Endothelial cell of umbilical vein (primary cell): ENCODE results near the gene SEMA3E. TPM values are rescaled to one million over a fixed set of nuclear protein-coding genes. Genes with fewer than 3 reads are reported as not detected.

ENCODE experiments used
- BruUV-seq: library from RNA; stranded (reverse); fragments of 400-500 nt; replicated peaks from 2 replicates; lab custom pipeline; 2021; lab: Mats Ljungman, UMichigan
- CTCF ChIA-PET: fragments of 300-600, 350-600 bp; sonication (Branson Sonifier 250); formaldehyde crosslinking; loops from one replicate; lab custom pipeline; 2021; ENCODE audit warnings: antibody characterized with exemption, inconsistent platforms; lab: Charles Lee
- POLR2A ChIA-PET: fragments of 300-600, 350-600 bp; sonication (Branson Sonifier 250); formaldehyde crosslinking; loops from one replicate; lab custom pipeline; 2021; ENCODE audit warnings: antibody characterized with exemption, inconsistent platforms; lab: Charles Lee
- DNase-seq: peaks from one replicate; pipeline ENCODE4 v3.0.0-alpha.2; 2011; ENCODE audit warnings: low read depth, low spot score
- FAIRE-seq: peaks from 2 replicates; lab custom pipeline; 2011; peaks lifted over from hg19 to GRCh38; lab: Jason Lieb, UNC
- H2AFZ ChIP-seq: 2 replicates; pipeline ENCODE4 v1.6.0; 2012; ENCODE audit warnings: low read depth, low read length, control low read depth, inconsistent platforms
- H3K27ac ChIP-seq: 2 replicates; pipeline ENCODE4 v1.5.1; 2011; ENCODE audit warnings: low read depth, mild to moderate bottlenecking, control low read depth, low read length, moderate library complexity; ENCODE audit not compliant: insufficient read depth
- H3K27me3 ChIP-seq, 2 experiments: 2 replicates each; pipeline versions ENCODE4 v1.6.0 to v1.6.1; 2011; ENCODE audit warnings: low read length in 2 of 2, mixed read lengths in 1 of 2; ENCODE audit not compliant: control insufficient read depth in 2 of 2, insufficient read depth in 2 of 2
- H3K36me3 ChIP-seq, 2 experiments: 2 replicates in 1 of 2; 3 replicates in 1 of 2; pipeline ENCODE4 v1.5.1; 2011; ENCODE audit warnings: low read length in 2 of 2, mild to moderate bottlenecking in 1 of 2, moderate library complexity in 1 of 2; ENCODE audit not compliant: control insufficient read depth in 2 of 2, insufficient read depth in 2 of 2; ENCODE audit errors: extremely low read depth in 1 of 2
- H3K4me1 ChIP-seq: 3 replicates; pipeline ENCODE4 v1.5.1; 2011; ENCODE audit warnings: mild to moderate bottlenecking, low read length; ENCODE audit not compliant: control insufficient read depth, insufficient read depth; ENCODE audit errors: extremely low read depth
- H3K4me2 ChIP-seq: 2 replicates; pipeline ENCODE4 v1.6.1; 2011; ENCODE audit warnings: low read length, control low read depth, mixed read lengths; ENCODE audit not compliant: insufficient read depth
- H3K4me3 ChIP-seq, 3 experiments: fragments of 200-600 bp in 1 of 3; sonication (generic), shearing (Covaris generic) in 1 of 3; replicated peaks in 1 of 3; 2 replicates each; pipeline ENCODE4 v1.5.1; 2011 to 2016; ENCODE audit warnings: control low read depth in 3 of 3, low read length in 3 of 3, mild to moderate bottlenecking in 2 of 3, inconsistent platforms in 1 of 3, low read depth in 1 of 3, moderate library complexity in 1 of 3; ENCODE audit not compliant: insufficient read depth in 1 of 3
- H3K79me2 ChIP-seq: 2 replicates; pipeline ENCODE4 v1.6.0; 2012; ENCODE audit warnings: low read length, inconsistent platforms; ENCODE audit not compliant: control insufficient read depth, insufficient read depth
- H3K9ac ChIP-seq: replicated peaks from 2 replicates; pipeline ENCODE3; 2011; ENCODE audit warnings: low read length, control low read depth; ENCODE audit not compliant: insufficient read depth; ENCODE audit errors: extremely low read depth
- H3K9me1 ChIP-seq: replicated peaks from 3 replicates; pipeline ENCODE4 v1.6.0; 2011; ENCODE audit warnings: mild to moderate bottlenecking, low read length; ENCODE audit not compliant: control insufficient read depth, insufficient read depth; ENCODE audit errors: extremely low read depth
- H3K9me3 ChIP-seq: replicated peaks from 2 replicates; pipeline ENCODE4 v1.5.1; 2012; ENCODE audit warnings: low read length, inconsistent platforms; ENCODE audit not compliant: control insufficient read depth, insufficient read depth
- H4K20me1 ChIP-seq: replicated peaks from 2 replicates; pipeline ENCODE3; 2011; ENCODE audit warnings: mild to moderate bottlenecking, low read length; ENCODE audit not compliant: control insufficient read depth, insufficient read depth; ENCODE audit errors: extremely low read depth
- GATA2 ChIP-seq: IDR thresholded peaks from 2 replicates; pipeline ENCODE4 v1.7.0; 2011; ENCODE audit warnings: low read depth, mild to moderate bottlenecking, moderate library complexity, mixed read lengths, low read length; ENCODE audit not compliant: insufficient read length, insufficient read depth
- JUN ChIP-seq: IDR thresholded peaks from 2 replicates; pipeline ENCODE4 v1.6.1; 2011; ENCODE audit warnings: borderline replicate concordance, low read depth; ENCODE audit not compliant: insufficient read length, insufficient read depth
- MAX ChIP-seq: IDR thresholded peaks from 2 replicates; pipeline ENCODE4 v1.6.1; 2011; ENCODE audit not compliant: insufficient read depth, insufficient read length
- MYC ChIP-seq: IDR thresholded peaks from one replicate; pipeline ENCODE4 v1.6.1; 2011; ENCODE audit warnings: mild to moderate bottlenecking, low read depth, low read length
- POLR2A ChIP-seq: IDR thresholded peaks from 2 replicates; pipeline ENCODE4 v1.6.1; 2012; ENCODE audit warnings: low read depth, mild to moderate bottlenecking, control low read depth, low read length
- POLR2AphosphoS5 ChIP-seq: IDR thresholded peaks from 2 replicates; pipeline ENCODE4 v1.6.1; 2012; ENCODE audit warnings: low read depth, mild to moderate bottlenecking, control low read depth, low read length, moderate library complexity; ENCODE audit not compliant: insufficient read depth
- dilution Hi-C: fragments of 300-500 bp; cut with MboI; formaldehyde crosslinking; loops from one replicate; pipeline ENCODE4 v1.15.0; 2019; ENCODE audit warnings: low sequenced_read_pairs; ENCODE audit not compliant: extremely low pct_ligation_motif_present
- intact Hi-C: fragments of 100-400 bp; cut with micrococcal nuclease; formaldehyde crosslinking; loops from one replicate; pipeline ENCODE4 v1.10.0; 2022
- polyA plus RNA-seq, 4 experiments: library from polyadenylated mRNA; depleted of rRNA in 3 of 4; stranded (reverse) in 3 of 4; unstranded in 1 of 4; fragments of >200 nt; gene quantifications; 2 replicates each; pipeline versions ENCODE4 v1.2.1 to v1.2.3, GENCODE V29; 2011 to 2012; ENCODE audit warnings: missing spikeins in 1 of 4
- total RNA-seq: library from RNA; stranded (reverse); gene quantifications from 2 replicates; pipeline ENCODE4 v1.2.3, GENCODE V29; 2021
- TF ChIP-seq, protein P1 (sequence below), 2 donors: IDR thresholded peaks; 1 replicate in 1 of 2; 2 replicates in 1 of 2; pipeline ENCODE4 v1.5.1; 2011; ENCODE audit warnings: low read length in 2 of 2, mild to moderate bottlenecking in 2 of 2, moderate library complexity in 2 of 2, control low read depth in 1 of 2, inconsistent platforms in 1 of 2, low read depth in 1 of 2; ENCODE audit not compliant: insufficient read depth in 1 of 2; ENCODE audit errors: extremely low read depth in 1 of 2

Gene SEMA3E
- total and polyA plus RNA-seq, 2 donors (not counting 3 experiments of a cell fraction or from before 2014, with no cell fraction given) = not detected

DNA sequence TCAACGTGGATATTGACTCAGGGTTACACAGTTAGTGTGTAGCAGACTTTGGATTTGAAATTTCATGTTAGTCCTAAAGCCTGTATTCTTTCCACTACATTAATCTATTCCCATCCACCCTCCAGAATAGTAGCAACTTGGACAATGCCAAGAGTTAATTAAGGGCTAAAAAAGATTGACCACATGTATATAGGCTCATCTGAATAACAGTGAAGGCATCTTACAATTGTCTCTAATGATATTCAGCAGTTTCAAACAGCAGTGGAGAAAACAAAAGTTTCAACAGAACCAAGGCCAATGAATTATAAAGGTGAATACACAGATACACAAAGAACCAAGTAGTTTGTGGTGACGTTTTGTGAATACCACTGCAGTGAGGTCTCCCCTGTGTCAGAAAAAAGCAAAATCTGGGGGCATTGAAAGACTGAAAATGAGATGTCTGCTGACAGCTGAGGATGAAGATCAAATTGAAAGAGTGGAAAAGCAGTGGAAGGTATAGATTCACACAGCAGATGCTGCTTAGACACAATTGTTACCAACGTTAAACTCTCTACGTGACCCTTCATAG lies 202.8 kb downstream of the SEMA3E start:
- no peaks in the 10 kb centered on the region for H3K4me1 ChIP-seq
- H2AFZ ChIP-seq = no peak overlapping the region
- ChIA-PET CTCF (interaction anchor here (1.4 kb wide), 1 partner anchor 204 kb away, joined by 3 read pairs; no protein-coding TSS in a partner anchor), POLR2A (no interaction called here)
- H3K79me2 ChIP-seq = no peaks in the 10 kb centered on the region
- H3K4me3 ChIP-seq = no peak overlapping the region
- H3K9me1 ChIP-seq = no peaks in the 10 kb centered on the region
- peaks cover 2 to 4% of the 10 kb centered on the region in 2 experiments for H3K27me3 ChIP-seq
- H4K20me1 ChIP-seq = no peaks in the 10 kb centered on the region
- no peak for FAIRE-seq
- no peak overlapping the region for H3K27ac ChIP-seq
- no peaks in the 10 kb centered on the region for H3K9me3 ChIP-seq
- TF ChIP-seq GATA2 = no peak
- TF ChIP-seq JUN = no peak
- no peak for TF ChIP-seq POLR2A
- TF ChIP-seq POLR2AphosphoS5 = no peak
- TF ChIP-seq MAX = no peak
- H3K4me2 ChIP-seq = no peak overlapping the region
- no peak overlapping the region for H3K9ac ChIP-seq
- no peak for DNase-seq
- intact Hi-C loops (no loop called here), dilution Hi-C loops (no loop called here)
- H3K36me3 ChIP-seq = no peaks in the 10 kb centered on the region
- no TSS peak for BruUV-seq

DNA sequence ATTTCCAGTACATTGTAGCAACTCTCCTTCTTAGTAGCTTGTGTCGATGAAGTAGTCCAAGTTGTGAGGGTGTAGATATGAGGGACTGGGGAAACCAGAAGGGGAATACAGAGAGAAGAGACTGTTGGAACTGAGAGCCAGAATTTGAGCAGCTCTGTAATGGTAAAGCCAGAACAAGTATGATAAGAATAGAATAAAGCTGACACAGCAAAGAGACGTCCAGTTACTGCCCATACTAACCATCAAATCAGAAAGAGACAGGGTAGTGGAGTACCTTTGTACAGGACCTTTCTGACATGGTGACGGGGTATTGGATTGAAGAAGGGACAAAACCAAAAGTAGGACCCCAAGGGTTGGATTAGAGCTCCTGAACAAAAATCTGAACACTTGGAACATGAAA lies 206.0 kb downstream of the SEMA3E start:
- Histone ChIP-seq H3K9me1 (no peaks in the 10 kb centered on the region), H4K20me1 (no peaks in the 10 kb centered on the region), H3K79me2 (no peaks in the 10 kb centered on the region), H3K4me2 (no peak overlapping the region), H2AFZ (no peak overlapping the region), H3K27ac (no peak overlapping the region), H3K27me3 (peaks cover 2 to 6% of the 10 kb centered on the region in 2 experiments), H3K4me1 (no peaks in the 10 kb centered on the region), H3K9me3 (no peaks in the 10 kb centered on the region), H3K36me3 (no peaks in the 10 kb centered on the region), H3K4me3 (no peak overlapping the region), H3K9ac (no peak overlapping the region)
- ChIA-PET POLR2A (no interaction called here), CTCF (no interaction called here)
- no TSS peak for BruUV-seq
- dilution Hi-C loops = no loop called here
- TF ChIP-seq, protein P1, sequence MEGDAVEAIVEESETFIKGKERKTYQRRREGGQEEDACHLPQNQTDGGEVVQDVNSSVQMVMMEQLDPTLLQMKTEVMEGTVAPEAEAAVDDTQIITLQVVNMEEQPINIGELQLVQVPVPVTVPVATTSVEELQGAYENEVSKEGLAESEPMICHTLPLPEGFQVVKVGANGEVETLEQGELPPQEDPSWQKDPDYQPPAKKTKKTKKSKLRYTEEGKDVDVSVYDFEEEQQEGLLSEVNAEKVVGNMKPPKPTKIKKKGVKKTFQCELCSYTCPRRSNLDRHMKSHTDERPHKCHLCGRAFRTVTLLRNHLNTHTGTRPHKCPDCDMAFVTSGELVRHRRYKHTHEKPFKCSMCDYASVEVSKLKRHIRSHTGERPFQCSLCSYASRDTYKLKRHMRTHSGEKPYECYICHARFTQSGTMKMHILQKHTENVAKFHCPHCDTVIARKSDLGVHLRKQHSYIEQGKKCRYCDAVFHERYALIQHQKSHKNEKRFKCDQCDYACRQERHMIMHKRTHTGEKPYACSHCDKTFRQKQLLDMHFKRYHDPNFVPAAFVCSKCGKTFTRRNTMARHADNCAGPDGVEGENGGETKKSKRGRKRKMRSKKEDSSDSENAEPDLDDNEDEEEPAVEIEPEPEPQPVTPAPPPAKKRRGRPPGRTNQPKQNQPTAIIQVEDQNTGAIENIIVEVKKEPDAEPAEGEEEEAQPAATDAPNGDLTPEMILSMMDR (IDR thresholded peaks at IDR 0.05; ENCODE audit: extremely low read depth in 1 of 2, insufficient read depth in 1 of 2, low read depth in 1 of 2, low read length in 2 of 2) = no peak
- TF ChIP-seq POLR2AphosphoS5 (no peak), GATA2 (no peak), MAX (no peak), POLR2A (no peak), MYC (no peak)
- no peak for FAIRE-seq
- intact Hi-C loops = no loop called here
- DNase-seq = no peak
